Astrocyte (in vitro differentiated cells and primary cell): Measurements from ENCODE around the gene PTGR1. TPM values are rescaled to one million over a fixed set of nuclear protein-coding genes. Genes with fewer than 3 reads are reported as not detected.
"Not testable (repeated sequence)": the region's sequence is repeated elsewhere in the genome, so short reads cannot be mapped to it uniquely, and the experiment has no call there.

Experiments used
- DNase-seq: peaks from one replicate; pipeline ENCODE4 v3.0.0-alpha.2; 2010; ENCODE audit warnings: low read depth
- FAIRE-seq: peaks from 2 replicates; lab custom pipeline; 2011; peaks lifted over from hg19 to GRCh38; lab: Jason Lieb, UNC
- H2AFZ ChIP-seq: 2 replicates; pipeline ENCODE4 v1.6.0; 2012; ENCODE audit warnings: low read depth, low read length, inconsistent platforms
- H3K27ac ChIP-seq: 2 replicates; pipeline ENCODE4 v1.5.1; 2011; ENCODE audit warnings: low read depth, low read length, inconsistent platforms
- H3K27me3 ChIP-seq: 2 replicates; pipeline ENCODE4 v1.6.0; 2011; ENCODE audit warnings: low read length, inconsistent platforms; ENCODE audit not compliant: insufficient read depth
- H3K36me3 ChIP-seq: 2 replicates; pipeline ENCODE4 v1.5.1; 2011; ENCODE audit warnings: low read length, inconsistent platforms; ENCODE audit not compliant: insufficient read depth
- H3K4me1 ChIP-seq: 2 replicates; pipeline ENCODE4 v1.5.1; 2011; ENCODE audit warnings: low read length, inconsistent platforms; ENCODE audit not compliant: insufficient read depth
- H3K4me2 ChIP-seq: 2 replicates; pipeline ENCODE4 v1.6.0; 2012; ENCODE audit warnings: low read length, inconsistent platforms
- H3K4me3 ChIP-seq: 2 replicates; pipeline ENCODE4 v1.5.1; 2011; ENCODE audit warnings: low read depth, mild to moderate bottlenecking, low read length, inconsistent platforms; ENCODE audit not compliant: insufficient read depth
- H3K79me2 ChIP-seq: 2 replicates; pipeline ENCODE4 v1.6.0; 2012; ENCODE audit warnings: mild to moderate bottlenecking, low read length, inconsistent platforms; ENCODE audit not compliant: insufficient read depth
- H3K9ac ChIP-seq: 2 replicates; pipeline ENCODE4 v1.6.0; 2012; ENCODE audit warnings: mild to moderate bottlenecking, low read length, inconsistent platforms
- H3K9me3 ChIP-seq: 2 replicates; pipeline ENCODE4 v1.5.1; 2012; ENCODE audit warnings: low read depth, mild to moderate bottlenecking, low read length, inconsistent platforms; ENCODE audit not compliant: insufficient read depth
- H4K20me1 ChIP-seq: 2 replicates; pipeline ENCODE4 v1.6.0; 2012; ENCODE audit warnings: low read length, inconsistent platforms; ENCODE audit not compliant: insufficient read depth
- H3K27ac Mint-ChIP-seq: one replicate; pipeline ENCODE4 v1.8.0; 2021; ENCODE audit warnings: mild to moderate bottlenecking, mixed read lengths; ENCODE audit not compliant: unreplicated experiment
- H3K27me3 Mint-ChIP-seq: one replicate; pipeline ENCODE4 v1.8.0; 2021; ENCODE audit warnings: low read depth, mixed read lengths; ENCODE audit not compliant: unreplicated experiment
- H3K36me3 Mint-ChIP-seq: one replicate; pipeline ENCODE4 v1.8.0; 2021; ENCODE audit warnings: low read depth, mixed read lengths; ENCODE audit not compliant: unreplicated experiment
- H3K4me1 Mint-ChIP-seq: one replicate; pipeline ENCODE4 v1.8.0; 2021; ENCODE audit warnings: low read depth, mixed read lengths; ENCODE audit not compliant: unreplicated experiment
- H3K4me3 Mint-ChIP-seq: one replicate; pipeline ENCODE4 v1.8.0; 2021; ENCODE audit warnings: mild to moderate bottlenecking, moderate library complexity, mixed read lengths; ENCODE audit not compliant: unreplicated experiment
- H3K9me3 Mint-ChIP-seq: one replicate; pipeline ENCODE4 v1.8.0; 2021; ENCODE audit warnings: mild to moderate bottlenecking, mixed read lengths; ENCODE audit not compliant: unreplicated experiment
- EZH2 ChIP-seq: IDR thresholded peaks from 2 replicates; pipeline ENCODE4 v1.6.1; 2012; ENCODE audit warnings: mild to moderate bottlenecking, low read length, inconsistent platforms; ENCODE audit not compliant: insufficient read depth
- total RNA-seq: library from RNA; stranded (reverse); gene quantifications from 2 replicates; pipeline ENCODE4 v1.2.1, GENCODE V29; 2021
- TF ChIP-seq, protein P1 (sequence below): IDR thresholded peaks from 2 replicates; pipeline ENCODE4 v1.5.1; 2011; ENCODE audit warnings: low read depth, mild to moderate bottlenecking, inconsistent platforms, low read length, moderate library complexity; ENCODE audit not compliant: insufficient read depth

The PTGR1 gene
- total RNA-seq, 1 donor from 2014 or later: 43.5 TPM

GRCh38 chr9:111586378-111586777, 13.1 kb downstream of the PTGR1 start:
- no peaks in the 10 kb centered on the region for H3K9me3 ChIP-seq
- Mint-ChIP-seq H3K27ac (no peak overlapping the region), H3K9me3 (no peaks in the 10 kb centered on the region), H3K4me1 (no peaks in the 10 kb centered on the region), H3K36me3 (peaks cover 11% of the 10 kb centered on the region), H3K27me3 (no peaks in the 10 kb centered on the region), H3K4me3 (no peak overlapping the region)
- TF ChIP-seq EZH2: no peak
- TF ChIP-seq, protein P1, sequence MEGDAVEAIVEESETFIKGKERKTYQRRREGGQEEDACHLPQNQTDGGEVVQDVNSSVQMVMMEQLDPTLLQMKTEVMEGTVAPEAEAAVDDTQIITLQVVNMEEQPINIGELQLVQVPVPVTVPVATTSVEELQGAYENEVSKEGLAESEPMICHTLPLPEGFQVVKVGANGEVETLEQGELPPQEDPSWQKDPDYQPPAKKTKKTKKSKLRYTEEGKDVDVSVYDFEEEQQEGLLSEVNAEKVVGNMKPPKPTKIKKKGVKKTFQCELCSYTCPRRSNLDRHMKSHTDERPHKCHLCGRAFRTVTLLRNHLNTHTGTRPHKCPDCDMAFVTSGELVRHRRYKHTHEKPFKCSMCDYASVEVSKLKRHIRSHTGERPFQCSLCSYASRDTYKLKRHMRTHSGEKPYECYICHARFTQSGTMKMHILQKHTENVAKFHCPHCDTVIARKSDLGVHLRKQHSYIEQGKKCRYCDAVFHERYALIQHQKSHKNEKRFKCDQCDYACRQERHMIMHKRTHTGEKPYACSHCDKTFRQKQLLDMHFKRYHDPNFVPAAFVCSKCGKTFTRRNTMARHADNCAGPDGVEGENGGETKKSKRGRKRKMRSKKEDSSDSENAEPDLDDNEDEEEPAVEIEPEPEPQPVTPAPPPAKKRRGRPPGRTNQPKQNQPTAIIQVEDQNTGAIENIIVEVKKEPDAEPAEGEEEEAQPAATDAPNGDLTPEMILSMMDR: no peak
- H3K36me3 ChIP-seq: peaks cover 19% of the 10 kb centered on the region
- no peaks in the 10 kb centered on the region for H3K4me1 ChIP-seq
- H3K27me3 ChIP-seq: no peaks in the 10 kb centered on the region
- H3K27ac ChIP-seq: no peak overlapping the region
- H3K4me2 ChIP-seq: no peak overlapping the region
- H3K4me3 ChIP-seq: no peak overlapping the region
- no peaks in the 10 kb centered on the region for H3K79me2 ChIP-seq
- H2AFZ ChIP-seq: no peak overlapping the region
- no peaks in the 10 kb centered on the region for H4K20me1 ChIP-seq
- no peak for FAIRE-seq
- no peak for DNase-seq
- H3K9ac ChIP-seq: no peak overlapping the region

DNA sequence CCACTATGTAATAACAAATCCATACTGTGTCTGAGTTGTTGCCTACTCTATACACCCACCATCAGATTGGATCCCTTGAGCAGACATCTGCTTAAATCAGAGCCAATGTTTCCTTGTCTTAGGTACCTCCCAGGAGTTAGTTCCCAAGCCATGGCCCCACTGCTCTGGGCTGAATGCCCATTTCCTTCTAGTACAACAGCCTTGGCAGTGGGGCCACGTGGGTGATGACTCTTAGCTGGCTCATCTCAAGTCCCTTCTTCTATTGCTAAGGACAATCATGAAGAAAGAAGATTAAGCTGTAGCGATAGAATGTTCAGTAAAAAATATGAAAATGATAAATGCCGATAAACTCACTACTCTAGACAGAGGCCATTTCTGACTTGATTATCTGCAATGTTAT, 16.6 kb downstream of the PTGR1 start:
- DNase-seq (no peak), FAIRE-seq (no peak)
- Mint-ChIP-seq H3K4me1 (no peaks in the 10 kb centered on the region), H3K27ac (no peak overlapping the region), H3K36me3 (peaks cover 9% of the 10 kb centered on the region), H3K27me3 (no peaks in the 10 kb centered on the region), H3K9me3 (no peaks in the 10 kb centered on the region), H3K4me3 (no peak overlapping the region)
- Histone ChIP-seq H3K9me3 (no peaks in the 10 kb centered on the region), H3K9ac (no peak overlapping the region), H3K27ac (no peak overlapping the region), H3K79me2 (no peaks in the 10 kb centered on the region), H3K36me3 (peaks cover 22% of the 10 kb centered on the region), H3K27me3 (no peaks in the 10 kb centered on the region), H4K20me1 (no peaks in the 10 kb centered on the region), H2AFZ (no peak overlapping the region), H3K4me1 (no peaks in the 10 kb centered on the region), H3K4me2 (no peak overlapping the region), H3K4me3 (no peak overlapping the region)
- no peak for TF ChIP-seq EZH2
- TF ChIP-seq, protein P1: no peak

DNA sequence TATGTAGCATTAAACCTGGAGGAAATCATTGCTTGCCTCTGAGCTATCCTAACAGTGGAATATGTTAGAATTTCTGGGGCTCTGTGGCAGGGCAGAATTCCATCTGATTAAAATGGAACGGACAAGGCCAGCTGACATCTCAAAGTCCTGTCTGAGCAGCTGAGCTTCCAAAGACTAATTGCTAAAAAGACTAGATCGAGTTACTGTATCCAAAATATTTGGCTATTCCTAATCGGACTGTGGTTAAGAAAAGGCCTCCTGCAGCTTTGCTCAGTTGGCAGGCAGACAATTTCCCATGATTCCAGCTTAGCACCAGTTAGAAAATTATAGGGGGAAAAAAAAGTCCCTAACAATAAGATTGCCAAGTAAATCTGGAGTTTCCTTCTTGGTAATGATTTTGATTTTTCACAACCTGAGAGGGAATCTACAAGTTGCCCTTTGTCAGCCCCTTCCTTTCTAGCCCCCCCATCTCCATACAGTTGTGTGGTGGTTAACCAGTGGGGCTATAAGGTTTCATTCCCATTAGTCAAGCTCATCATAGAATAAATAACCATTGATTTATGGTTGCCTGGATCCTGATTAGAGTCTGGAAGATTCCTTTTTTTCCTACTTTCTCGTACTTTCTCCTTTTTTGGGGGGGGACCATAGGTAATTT, 26.4 kb downstream of the PTGR1 start:
- DNase-seq: peak; percentile 95
- Histone ChIP-seq H3K9me3 (peaks cover 6% of the 10 kb centered on the region), H2AFZ (no peak overlapping the region), H3K79me2 (no peaks in the 10 kb centered on the region), H3K27me3 (no peaks in the 10 kb centered on the region), H3K4me2 (peak overlapping the region; percentile 17), H3K36me3 (peaks cover 35% of the 10 kb centered on the region), H3K27ac (no peak overlapping the region), H3K9ac (no peak overlapping the region), H3K4me3 (no peak overlapping the region), H3K4me1 (no peaks in the 10 kb centered on the region), H4K20me1 (peaks cover 8% of the 10 kb centered on the region)
- no peaks in the 10 kb centered on the region for H3K27me3 Mint-ChIP-seq
- peaks cover 27% of the 10 kb centered on the region for H3K9me3 Mint-ChIP-seq
- FAIRE-seq: no peak
- H3K4me3 Mint-ChIP-seq: no peak overlapping the region
- no peaks in the 10 kb centered on the region for H3K4me1 Mint-ChIP-seq
- peaks cover 51% of the 10 kb centered on the region for H3K36me3 Mint-ChIP-seq
- H3K27ac Mint-ChIP-seq: no peak overlapping the region
- TF ChIP-seq, protein P1: no peak
- no peak for TF ChIP-seq EZH2

DNA sequence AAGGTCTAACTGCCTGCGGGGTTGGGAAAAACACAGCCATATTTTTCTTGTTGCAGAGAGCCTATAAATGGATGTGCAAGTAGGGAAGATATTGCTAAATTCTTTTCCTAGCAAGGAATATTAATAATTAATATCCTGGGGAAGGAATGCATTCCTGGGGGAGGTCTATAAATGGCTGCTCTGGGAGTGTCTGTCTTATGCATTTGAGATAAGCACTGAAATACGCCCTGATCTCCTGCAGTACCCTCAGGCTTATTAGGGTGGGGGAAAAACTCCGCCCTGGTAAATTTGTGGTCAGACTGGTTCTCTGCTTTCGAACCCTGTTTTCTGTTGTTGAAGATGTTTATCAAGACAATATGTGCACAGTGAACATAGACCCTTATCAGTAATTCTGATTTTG, 31.3 kb downstream of the PTGR1 start:
- H4K20me1 ChIP-seq, H3K4me1 Mint-ChIP-seq, H3K9ac ChIP-seq, H3K4me1 ChIP-seq, H3K4me2 ChIP-seq, H3K27ac Mint-ChIP-seq, H3K27me3 ChIP-seq, H3K27me3 Mint-ChIP-seq, FAIRE-seq, H2AFZ ChIP-seq, H3K4me3 Mint-ChIP-seq, H3K4me3 ChIP-seq, H3K79me2 ChIP-seq, H3K9me3 ChIP-seq, DNase-seq, H3K27ac ChIP-seq: not testable (repeated sequence)
- Mint-ChIP-seq H3K36me3 (peaks cover 62% of the 10 kb centered on the region), H3K9me3 (peaks cover 38% of the 10 kb centered on the region)
- H3K36me3 ChIP-seq: peaks cover 39% of the 10 kb centered on the region
